BJ (cell line): ENCODE measurements around the gene FBH1. TPM values are rescaled to one million over a fixed set of nuclear protein-coding genes. Genes with fewer than 3 reads are reported as not detected.
A peak's percentile ranks its signal among the peaks of the same experiment; 100 is the strongest.
"Not testable (repeated sequence)": the region's sequence is repeated elsewhere in the genome, so short reads cannot be mapped to it uniquely, and the experiment has no call there.

ENCODE experiments used
- CTCF ChIA-PET: fragments of 350-600 bp; formaldehyde crosslinking; extraction: SDS; loops from one replicate; lab custom pipeline; 2021; ENCODE audit warnings: antibody characterized with exemption, inconsistent platforms; lab: Yijun Ruan, JAX
- POLR2A ChIA-PET: fragments of 300-600 bp; sonication (Branson Sonifier 250); formaldehyde crosslinking; extraction: SDS; loops from one replicate; lab custom pipeline; 2021; ENCODE audit warnings: antibody characterized with exemption; lab: Charles Lee
- DNase-seq: peaks from one replicate; pipeline ENCODE4 v3.0.0-alpha.2; 2011; ENCODE audit warnings: low read depth
- H3K27me3 ChIP-seq: 2 replicates; pipeline ENCODE4 v1.6.0; 2011; ENCODE audit warnings: low read length; ENCODE audit not compliant: control insufficient read depth, insufficient read depth
- H3K36me3 ChIP-seq: 2 replicates; pipeline ENCODE4 v1.5.1; 2011; ENCODE audit warnings: low read length; ENCODE audit not compliant: control insufficient read depth, insufficient read depth
- H3K4me3 ChIP-seq: 2 replicates; pipeline ENCODE4 v1.5.1; 2011; ENCODE audit warnings: low read depth, mild to moderate bottlenecking, control low read depth, low read length
- polyA plus RNA-seq: library from polyadenylated mRNA; depleted of rRNA; stranded (reverse); fragments of >200 nt; gene quantifications from 2 replicates; pipeline ENCODE4 v1.2.3, GENCODE V29; 2011
- TF ChIP-seq, protein P1 (sequence below): IDR thresholded peaks from 2 replicates; pipeline ENCODE4 v1.5.1; 2011; ENCODE audit warnings: low read depth, mild to moderate bottlenecking, control low read depth, inconsistent platforms, low read length, moderate library complexity; ENCODE audit not compliant: insufficient read depth

Gene FBH1
- polyA plus RNA-seq, 1 experiment, result 82.5 TPM

DNA sequence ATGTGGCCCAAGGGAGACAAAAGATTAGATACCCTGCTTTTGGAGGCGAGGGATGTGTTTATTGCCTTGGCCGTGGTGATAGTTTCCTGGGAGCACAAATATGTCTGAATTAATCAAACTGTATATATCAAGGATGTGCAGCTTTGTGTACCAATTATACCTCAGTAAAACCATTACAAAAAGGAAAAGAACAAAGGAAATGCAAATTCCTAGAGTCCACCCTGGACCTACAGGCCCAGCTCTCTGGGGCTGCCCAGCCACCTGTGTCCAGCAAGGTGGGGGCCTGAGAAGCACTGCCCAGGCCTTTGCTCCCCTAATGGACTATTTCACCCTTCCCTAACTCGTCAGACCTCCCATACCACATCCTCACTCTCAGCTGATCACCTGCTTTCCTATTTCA, 20.9 kb upstream of the FBH1 start:
- TF ChIP-seq, protein P1, sequence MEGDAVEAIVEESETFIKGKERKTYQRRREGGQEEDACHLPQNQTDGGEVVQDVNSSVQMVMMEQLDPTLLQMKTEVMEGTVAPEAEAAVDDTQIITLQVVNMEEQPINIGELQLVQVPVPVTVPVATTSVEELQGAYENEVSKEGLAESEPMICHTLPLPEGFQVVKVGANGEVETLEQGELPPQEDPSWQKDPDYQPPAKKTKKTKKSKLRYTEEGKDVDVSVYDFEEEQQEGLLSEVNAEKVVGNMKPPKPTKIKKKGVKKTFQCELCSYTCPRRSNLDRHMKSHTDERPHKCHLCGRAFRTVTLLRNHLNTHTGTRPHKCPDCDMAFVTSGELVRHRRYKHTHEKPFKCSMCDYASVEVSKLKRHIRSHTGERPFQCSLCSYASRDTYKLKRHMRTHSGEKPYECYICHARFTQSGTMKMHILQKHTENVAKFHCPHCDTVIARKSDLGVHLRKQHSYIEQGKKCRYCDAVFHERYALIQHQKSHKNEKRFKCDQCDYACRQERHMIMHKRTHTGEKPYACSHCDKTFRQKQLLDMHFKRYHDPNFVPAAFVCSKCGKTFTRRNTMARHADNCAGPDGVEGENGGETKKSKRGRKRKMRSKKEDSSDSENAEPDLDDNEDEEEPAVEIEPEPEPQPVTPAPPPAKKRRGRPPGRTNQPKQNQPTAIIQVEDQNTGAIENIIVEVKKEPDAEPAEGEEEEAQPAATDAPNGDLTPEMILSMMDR, result no peak
- Histone ChIP-seq H3K4me3 (no peak overlapping the region), H3K36me3 (no peaks in the 10 kb centered on the region), H3K27me3 (no peaks in the 10 kb centered on the region)
- no peak for DNase-seq
- ChIA-PET CTCF (interaction anchor here (0.9 kb wide), 1 partner anchor 74 kb away, joined by 3 read pairs; no protein-coding TSS in a partner anchor), POLR2A (no interaction called here)

DNA sequence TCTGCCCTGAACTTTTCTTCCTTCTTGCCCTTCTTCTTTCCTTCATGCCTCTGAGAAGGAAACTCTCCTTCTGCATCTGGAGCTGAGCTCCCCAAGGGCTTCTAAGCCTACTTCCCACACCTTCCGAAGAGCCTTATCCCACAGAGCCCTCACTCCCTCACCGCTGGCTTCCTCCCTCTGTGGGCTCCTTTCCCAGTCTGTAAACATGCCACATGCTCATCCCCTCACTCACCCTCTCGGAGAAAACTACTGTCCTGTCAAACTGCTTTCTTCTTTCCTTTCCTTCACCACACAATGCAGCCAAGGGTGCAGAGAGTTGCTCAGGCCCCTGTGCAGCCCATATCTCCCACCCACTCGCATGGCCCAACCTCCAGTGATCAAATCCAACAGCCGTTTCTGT, 18.4 kb upstream of the FBH1 start:
- no peaks in the 10 kb centered on the region for H3K27me3 ChIP-seq
- CTCF ChIA-PET, result interaction anchor here (1.4 to 1.7 kb wide), 2 partner anchors 8 to 242 kb away, joined by 3 to 5 read pairs; no protein-coding TSS in a partner anchor
- H3K4me3 ChIP-seq, result no peak overlapping the region
- POLR2A ChIA-PET, result no interaction called here
- no peaks in the 10 kb centered on the region for H3K36me3 ChIP-seq
- TF ChIP-seq, protein P1, result no peak
- DNase-seq, result no peak

DNA sequence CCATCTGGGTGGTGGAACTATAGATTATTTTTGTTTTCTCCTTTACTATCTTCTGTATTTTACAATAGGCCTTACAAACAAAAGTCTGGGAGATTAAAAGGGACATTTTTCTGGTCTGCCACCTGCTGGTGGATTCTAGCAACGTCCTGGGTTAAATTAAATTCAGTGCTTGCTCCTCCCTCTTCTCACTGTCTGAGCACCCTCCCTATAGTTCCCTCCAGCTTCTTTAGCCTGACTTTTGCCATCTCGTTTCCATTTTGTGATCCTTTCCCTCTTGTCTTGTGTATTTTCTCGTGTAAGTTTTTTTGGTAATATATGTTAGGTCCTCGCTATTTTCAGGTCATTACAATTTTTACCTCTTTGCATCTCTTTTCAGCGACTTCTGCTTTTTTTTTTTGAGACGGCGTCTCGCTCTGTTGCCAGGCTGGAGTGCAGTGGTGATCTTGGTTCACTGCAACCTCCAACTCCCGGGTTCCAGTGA, 16.5 kb upstream of the FBH1 start:
- Histone ChIP-seq H3K27me3 (no peaks in the 10 kb centered on the region), H3K36me3 (peaks cover 4% of the 10 kb centered on the region), H3K4me3 (no peak overlapping the region)
- TF ChIP-seq, protein P1, result peak; percentile 66
- peak; percentile 25 for DNase-seq
- ChIA-PET POLR2A (interaction anchor here (0.7 kb wide), 1 partner anchor 15 kb away, joined by 6 read pairs; no protein-coding TSS in a partner anchor), CTCF (interaction anchor here (0.6 to 1.4 kb wide), 6 partner anchors 10 to 803 kb away, joined by 3 to 4 read pairs (median 3); no protein-coding TSS in a partner anchor)

DNA sequence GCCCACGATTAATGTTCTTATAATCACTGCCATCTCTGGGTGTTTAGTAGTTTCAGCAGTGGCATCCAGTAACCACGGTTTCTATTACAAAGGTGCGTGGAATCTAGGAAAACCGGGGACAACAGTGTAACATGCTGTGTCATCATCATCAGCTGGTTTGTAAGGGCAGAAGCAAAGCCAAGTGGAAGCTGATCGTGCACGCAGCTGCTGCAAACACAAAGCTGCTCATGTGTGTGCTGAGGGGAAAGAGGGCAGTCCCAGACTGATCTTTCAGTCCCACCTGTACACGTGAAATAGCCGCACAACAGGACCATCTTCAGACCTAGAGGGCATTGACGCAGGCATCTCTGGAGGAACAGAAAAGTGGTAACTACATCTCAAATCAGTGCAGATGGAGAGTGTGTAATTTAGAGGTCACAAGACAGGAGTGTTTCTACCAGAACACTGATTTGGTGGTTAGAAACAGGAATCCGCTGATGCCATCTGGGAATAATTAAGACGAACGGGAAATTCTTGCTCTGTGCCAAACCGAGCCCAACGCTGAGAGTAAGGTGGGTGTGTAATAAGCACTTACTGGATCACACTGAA, 13.8 kb upstream of the FBH1 start:
- peak; percentile 66 for DNase-seq
- CTCF ChIA-PET, result no interaction called here
- no peak overlapping the region for H3K4me3 ChIP-seq

DNA sequence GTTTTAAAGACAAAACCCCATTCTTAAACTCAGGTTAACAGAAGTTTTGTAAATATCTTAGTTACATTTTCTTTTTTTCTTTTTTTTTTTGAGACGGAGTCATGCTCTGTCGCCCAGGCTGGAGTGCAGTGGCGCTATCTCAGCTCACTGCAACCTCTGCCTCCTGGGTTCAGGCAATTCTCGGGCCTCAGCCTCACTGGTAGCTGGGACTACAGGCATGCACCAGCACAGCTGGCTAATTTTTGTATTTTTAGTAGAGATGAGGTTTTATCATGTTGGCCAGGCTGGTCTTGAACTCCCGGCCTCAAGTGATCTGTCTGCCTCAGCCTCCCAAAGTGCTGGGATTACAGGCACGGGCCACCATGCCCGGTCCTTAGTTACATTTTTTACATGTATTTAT, 13.0 kb upstream of the FBH1 start:
- CTCF ChIA-PET, DNase-seq, H3K4me3 ChIP-seq: not testable (repeated sequence)

More for the DNA sequence above, 13.8 kb upstream of the FBH1 start:
- Histone ChIP-seq H3K27me3 (no peaks in the 10 kb centered on the region), H3K36me3 (peaks cover 4% of the 10 kb centered on the region)
- POLR2A ChIA-PET, result interaction anchor here (1.0 kb wide), 1 partner anchor 63 kb away, joined by 5 read pairs; the partner anchor contains the start of gene GDI2
- TF ChIP-seq, protein P1, result no peak

More for the DNA sequence above, 13.0 kb upstream of the FBH1 start:
- H3K36me3 ChIP-seq, H3K27me3 ChIP-seq: not testable (repeated sequence)
- POLR2A ChIA-PET, result interaction anchor here (0.6 to 1.0 kb wide), 3 partner anchors 12 to 64 kb away, joined by 3 to 5 read pairs (median 5); partner anchors contain the start of gene GDI2
